Measurements from ENCODE around the gene CCDC15. TPM values are rescaled to one million over a fixed set of nuclear protein-coding genes. Genes with fewer than 3 reads are reported as not detected.

Gene CCDC15
- total RNA-seq, 2 donors from 2014 or later: 1.2 to 2.5 TPM

DNA sequence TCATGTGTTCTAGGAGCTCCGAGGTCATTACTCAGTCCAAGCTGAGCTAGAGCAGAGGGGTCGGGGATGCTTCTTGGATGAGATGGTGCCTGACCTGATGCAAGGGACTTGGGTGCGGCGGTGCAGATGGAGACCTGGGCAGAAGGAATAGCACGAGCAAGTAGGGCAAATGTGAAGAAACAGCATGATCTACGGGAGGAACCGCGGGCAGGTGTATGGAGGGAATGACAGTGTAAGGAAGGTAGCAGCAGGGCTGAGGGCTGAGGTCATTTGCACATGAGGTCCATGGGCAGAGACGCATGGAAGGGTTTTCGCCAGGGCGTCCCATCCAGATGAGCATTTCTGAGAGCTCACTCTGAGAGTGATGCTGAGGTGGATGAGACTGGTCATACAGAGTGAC lies 124.0 kb downstream of the CCDC15 start:
- Histone ChIP-seq H3K36me3 (no peaks in the 10 kb centered on the region), H3K4me3 (no peak overlapping the region), H3K27ac (no peak overlapping the region), H3K9ac (ENCODE audit: low read depth in 2 of 2, low read length in 2 of 2) (no peak overlapping the region), H3K27me3 (no peaks in the 10 kb centered on the region), H3K9me3 (no peaks in the 10 kb centered on the region), H3K4me1 (no peaks in the 10 kb centered on the region)
- intact Hi-C loops (cut with DNase I): no loop called here
- no peak for DNase-seq
- TF ChIP-seq, protein P1, sequence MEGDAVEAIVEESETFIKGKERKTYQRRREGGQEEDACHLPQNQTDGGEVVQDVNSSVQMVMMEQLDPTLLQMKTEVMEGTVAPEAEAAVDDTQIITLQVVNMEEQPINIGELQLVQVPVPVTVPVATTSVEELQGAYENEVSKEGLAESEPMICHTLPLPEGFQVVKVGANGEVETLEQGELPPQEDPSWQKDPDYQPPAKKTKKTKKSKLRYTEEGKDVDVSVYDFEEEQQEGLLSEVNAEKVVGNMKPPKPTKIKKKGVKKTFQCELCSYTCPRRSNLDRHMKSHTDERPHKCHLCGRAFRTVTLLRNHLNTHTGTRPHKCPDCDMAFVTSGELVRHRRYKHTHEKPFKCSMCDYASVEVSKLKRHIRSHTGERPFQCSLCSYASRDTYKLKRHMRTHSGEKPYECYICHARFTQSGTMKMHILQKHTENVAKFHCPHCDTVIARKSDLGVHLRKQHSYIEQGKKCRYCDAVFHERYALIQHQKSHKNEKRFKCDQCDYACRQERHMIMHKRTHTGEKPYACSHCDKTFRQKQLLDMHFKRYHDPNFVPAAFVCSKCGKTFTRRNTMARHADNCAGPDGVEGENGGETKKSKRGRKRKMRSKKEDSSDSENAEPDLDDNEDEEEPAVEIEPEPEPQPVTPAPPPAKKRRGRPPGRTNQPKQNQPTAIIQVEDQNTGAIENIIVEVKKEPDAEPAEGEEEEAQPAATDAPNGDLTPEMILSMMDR (IDR thresholded peaks at IDR 0.05): no peak

DNA sequence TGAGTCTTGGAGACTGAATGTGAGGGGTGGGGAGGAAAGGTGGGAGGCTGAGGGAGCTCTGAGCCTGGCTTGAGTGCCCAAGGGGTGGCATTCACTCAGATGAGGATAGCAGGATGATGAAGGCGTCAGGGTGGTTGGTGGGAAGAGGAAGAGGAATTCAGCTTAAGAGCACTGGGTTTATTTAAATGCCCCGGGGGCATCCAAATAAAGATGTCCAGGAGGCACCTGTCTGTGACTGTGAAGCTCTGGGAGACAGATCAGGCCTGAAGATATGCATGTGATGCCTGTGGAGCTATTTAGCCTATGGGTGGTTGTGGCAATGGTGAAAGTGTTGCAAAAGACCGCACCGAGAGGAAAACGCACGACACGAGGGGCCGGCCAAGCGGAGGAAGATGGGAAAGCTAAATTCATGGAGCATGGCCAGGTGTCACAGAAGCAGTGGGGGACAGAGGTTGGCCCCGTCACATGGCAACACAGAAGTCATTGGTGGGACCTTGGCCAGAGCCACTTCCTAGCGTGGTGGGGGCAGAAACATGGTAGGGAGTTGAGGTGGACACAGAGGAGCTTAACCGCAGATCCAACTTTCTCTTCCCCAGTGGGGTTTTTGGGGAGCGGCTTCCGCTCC lies 124.6 kb downstream of the CCDC15 start:
- intact Hi-C loops (cut with DNase I): no loop called here
- no peaks in the 10 kb centered on the region for H3K36me3 ChIP-seq

DNA sequence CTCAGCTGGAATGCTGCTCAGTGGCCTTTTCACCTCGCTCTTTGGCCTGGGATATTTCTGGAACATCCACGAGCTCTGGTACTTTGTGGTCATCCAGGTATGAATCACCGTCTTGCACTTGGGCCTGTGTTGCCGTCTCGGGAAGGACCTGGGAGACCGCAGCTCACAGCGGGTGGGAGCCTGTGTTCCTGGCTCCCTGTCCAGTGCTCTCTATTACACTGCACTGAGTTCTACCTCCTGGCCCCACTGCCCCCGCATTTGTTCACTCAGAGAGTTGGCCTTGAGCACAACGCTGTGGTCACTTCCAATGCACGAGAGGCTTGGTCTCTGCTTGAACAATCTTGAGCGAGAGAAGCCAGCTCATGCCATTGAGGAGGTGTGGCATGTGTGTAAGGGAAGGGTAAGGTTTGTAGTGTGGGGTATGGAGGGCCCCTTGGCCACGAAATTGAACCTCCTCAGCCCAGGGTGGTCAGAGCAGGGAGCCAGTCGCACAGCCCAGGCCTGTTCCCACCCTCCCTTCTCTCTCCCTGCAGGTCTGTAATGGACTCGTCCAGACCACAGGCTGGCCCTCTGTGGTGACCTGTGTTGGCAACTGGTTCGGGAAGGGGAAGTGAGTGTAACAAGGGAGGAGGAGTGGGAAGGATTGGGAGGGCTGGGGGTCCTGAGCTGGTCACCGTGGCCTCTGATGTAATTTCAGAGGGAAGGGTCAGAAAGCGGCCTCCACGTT lies 125.3 kb downstream of the CCDC15 start:
- Histone ChIP-seq H3K36me3 (no peaks in the 10 kb centered on the region), H3K9ac (ENCODE audit: low read depth in 2 of 2, low read length in 2 of 2) (no peak overlapping the region), H3K27me3 (no peaks in the 10 kb centered on the region), H3K27ac (no peak overlapping the region), H3K4me1 (no peaks in the 10 kb centered on the region), H3K9me3 (no peaks in the 10 kb centered on the region), H3K4me3 (no peak overlapping the region)
- TF ChIP-seq, protein P1 (IDR thresholded peaks at IDR 0.05): no peak
- DNase-seq: no peak
- intact Hi-C loops (cut with DNase I): no loop called here

More for the DNA sequence above, 124.6 kb downstream of the CCDC15 start:
- TF ChIP-seq, protein P1 (IDR thresholded peaks at IDR 0.05): no peak
- Histone ChIP-seq H3K4me1 (no peaks in the 10 kb centered on the region), H3K4me3 (no peak overlapping the region), H3K27me3 (no peaks in the 10 kb centered on the region), H3K9me3 (no peaks in the 10 kb centered on the region), H3K9ac (ENCODE audit: low read depth in 2 of 2, low read length in 2 of 2) (no peak overlapping the region), H3K27ac (no peak overlapping the region)
- DNase-seq: no peak

DNA sequence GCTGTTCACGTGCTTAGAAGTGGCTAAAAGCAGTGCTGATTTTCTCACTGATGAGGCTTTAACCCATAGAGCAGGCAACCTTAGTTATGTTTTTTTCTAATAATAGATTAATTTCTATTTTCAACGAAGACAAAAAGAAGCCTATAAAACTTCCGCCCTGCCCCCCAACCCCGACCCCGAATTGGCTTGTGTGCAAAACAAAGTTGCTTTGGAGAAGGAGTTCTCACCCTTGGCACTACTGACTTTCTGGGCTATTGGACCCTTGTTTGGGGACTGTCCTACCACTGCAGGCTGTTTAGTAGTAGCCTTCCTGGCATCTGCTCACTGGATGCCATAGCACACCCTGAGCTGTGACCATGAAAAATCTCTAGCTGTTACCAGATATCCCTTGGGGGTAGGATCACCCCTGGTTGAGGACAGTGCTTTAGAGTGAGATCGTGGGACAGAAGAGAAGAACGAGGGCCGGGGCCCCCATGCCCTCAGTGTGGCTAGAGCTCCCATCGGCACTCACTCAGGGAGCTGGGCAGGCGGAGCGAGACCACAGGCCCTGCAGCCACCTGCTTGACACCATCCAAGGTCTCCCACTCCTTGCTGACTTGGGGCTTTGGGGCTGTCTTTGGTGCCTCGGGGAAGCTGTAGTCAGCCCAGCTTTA lies 126.0 kb downstream of the CCDC15 start:
- no peaks in the 10 kb centered on the region for H3K36me3 ChIP-seq
- intact Hi-C loops (cut with DNase I): loop anchor here (10.0 kb wide), 1 partner anchor 335 kb away; no protein-coding TSS in a partner anchor

DNA sequence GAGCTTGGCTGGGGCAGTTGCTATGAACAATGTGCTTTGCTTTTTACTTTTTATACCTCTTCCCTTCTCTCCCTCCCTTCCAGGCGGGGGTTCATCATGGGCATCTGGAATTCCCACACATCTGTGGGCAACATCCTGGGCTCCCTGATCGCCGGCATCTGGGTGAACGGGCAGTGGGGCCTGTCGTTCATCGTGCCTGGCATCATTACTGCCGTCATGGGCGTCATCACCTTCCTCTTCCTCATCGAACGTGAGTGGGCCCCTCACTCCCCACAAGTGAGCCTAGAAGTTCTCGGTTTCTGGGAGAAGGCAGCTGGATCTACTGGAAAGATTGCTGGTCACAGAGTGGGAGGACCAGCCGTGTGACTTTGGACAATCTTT lies 126.5 kb downstream of the CCDC15 start:
- H3K9ac ChIP-seq (ENCODE audit: low read depth in 2 of 2, low read length in 2 of 2): no peak overlapping the region
- H3K4me3 ChIP-seq: no peak overlapping the region
- no peaks in the 10 kb centered on the region for H3K4me1 ChIP-seq
- H3K36me3 ChIP-seq: no peaks in the 10 kb centered on the region
- DNase-seq: no peak
- TF ChIP-seq, protein P1 (IDR thresholded peaks at IDR 0.05): no peak
- H3K27ac ChIP-seq: no peak overlapping the region
- no peaks in the 10 kb centered on the region for H3K27me3 ChIP-seq
- H3K9me3 ChIP-seq: no peaks in the 10 kb centered on the region
- intact Hi-C loops (cut with DNase I): loop anchor here (10.0 kb wide), 1 partner anchor 334 kb away; no protein-coding TSS in a partner anchor

More for the DNA sequence above, 126.0 kb downstream of the CCDC15 start:
- H3K4me3 ChIP-seq: no peak overlapping the region
- no peaks in the 10 kb centered on the region for H3K27me3 ChIP-seq
- DNase-seq: no peak
- TF ChIP-seq, protein P1 (IDR thresholded peaks at IDR 0.05): no peak
- no peak overlapping the region for H3K27ac ChIP-seq
- no peak overlapping the region for H3K9ac ChIP-seq (ENCODE audit: low read depth in 2 of 2, low read length in 2 of 2)
- no peaks in the 10 kb centered on the region for H3K9me3 ChIP-seq
- no peaks in the 10 kb centered on the region for H3K4me1 ChIP-seq
